Adipocyte (in vitro differentiated cells): ENCODE results near the gene FRMD4A.
A peak's percentile ranks its signal among the peaks of the same experiment; 100 is the strongest.
"Not testable (repeated sequence)": the region's sequence is repeated elsewhere in the genome, so short reads cannot be mapped to it uniquely, and the experiment has no call there.

Experiments used
- DNase-seq: peaks from one replicate; pipeline ENCODE4 v3.0.0-alpha.2; 2015; ENCODE audit warnings: low read depth
- H3K27me3 ChIP-seq: replicated peaks from 2 replicates; pipeline ENCODE4 v1.7.0; 2013; ENCODE audit warnings: mild to moderate bottlenecking, low read length, moderate library complexity; ENCODE audit not compliant: control insufficient read depth, insufficient read depth
- H3K36me3 ChIP-seq: 2 replicates; pipeline ENCODE4 v1.7.0; 2013; ENCODE audit warnings: low read length, mild to moderate bottlenecking, moderate library complexity; ENCODE audit not compliant: control insufficient read depth, insufficient read depth, severe bottlenecking
- H3K4me1 ChIP-seq: 2 replicates; pipeline ENCODE4 v1.7.0; 2013; ENCODE audit warnings: mild to moderate bottlenecking, low read length, moderate library complexity; ENCODE audit not compliant: control insufficient read depth, insufficient read depth
- H3K4me3 ChIP-seq: 2 replicates; pipeline ENCODE4 v1.7.0; 2013; ENCODE audit warnings: mild to moderate bottlenecking, low read length, moderate library complexity
- H3K9ac ChIP-seq: 2 replicates; pipeline ENCODE4 v1.7.0; 2013; ENCODE audit warnings: mild to moderate bottlenecking, low read length, moderate library complexity
- H3K9me3 ChIP-seq: 2 replicates; pipeline ENCODE4 v1.7.0; 2013; ENCODE audit warnings: mild to moderate bottlenecking, low read length, moderate library complexity; ENCODE audit not compliant: control insufficient read depth

The FRMD4A gene

DNA sequence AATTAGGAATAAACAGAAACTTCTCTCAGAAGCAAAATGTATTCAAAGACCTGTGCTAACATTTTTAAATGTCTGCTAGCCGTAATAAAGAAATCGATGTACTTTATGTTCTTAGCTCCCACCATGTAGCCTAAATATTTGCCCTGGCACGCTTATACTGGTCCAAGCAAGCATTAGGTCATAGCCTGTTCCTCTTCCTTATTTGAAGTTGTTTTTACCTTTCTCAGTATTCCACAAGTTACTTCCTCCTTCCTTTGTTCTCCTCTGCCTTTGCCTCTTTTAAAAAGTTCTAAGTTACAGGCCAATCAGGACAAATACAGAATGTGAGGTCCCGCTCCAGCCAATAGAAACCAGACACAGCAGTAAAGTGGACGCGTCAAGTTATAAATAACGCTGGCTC is 288.7 kb downstream of the FRMD4A start:
- not testable (repeated sequence) for H3K9ac ChIP-seq, H3K9me3 ChIP-seq, H3K36me3 ChIP-seq, DNase-seq, H3K4me3 ChIP-seq, H3K27me3 ChIP-seq
- H3K4me1 ChIP-seq = peaks cover 21% of the 10 kb centered on the region

DNA sequence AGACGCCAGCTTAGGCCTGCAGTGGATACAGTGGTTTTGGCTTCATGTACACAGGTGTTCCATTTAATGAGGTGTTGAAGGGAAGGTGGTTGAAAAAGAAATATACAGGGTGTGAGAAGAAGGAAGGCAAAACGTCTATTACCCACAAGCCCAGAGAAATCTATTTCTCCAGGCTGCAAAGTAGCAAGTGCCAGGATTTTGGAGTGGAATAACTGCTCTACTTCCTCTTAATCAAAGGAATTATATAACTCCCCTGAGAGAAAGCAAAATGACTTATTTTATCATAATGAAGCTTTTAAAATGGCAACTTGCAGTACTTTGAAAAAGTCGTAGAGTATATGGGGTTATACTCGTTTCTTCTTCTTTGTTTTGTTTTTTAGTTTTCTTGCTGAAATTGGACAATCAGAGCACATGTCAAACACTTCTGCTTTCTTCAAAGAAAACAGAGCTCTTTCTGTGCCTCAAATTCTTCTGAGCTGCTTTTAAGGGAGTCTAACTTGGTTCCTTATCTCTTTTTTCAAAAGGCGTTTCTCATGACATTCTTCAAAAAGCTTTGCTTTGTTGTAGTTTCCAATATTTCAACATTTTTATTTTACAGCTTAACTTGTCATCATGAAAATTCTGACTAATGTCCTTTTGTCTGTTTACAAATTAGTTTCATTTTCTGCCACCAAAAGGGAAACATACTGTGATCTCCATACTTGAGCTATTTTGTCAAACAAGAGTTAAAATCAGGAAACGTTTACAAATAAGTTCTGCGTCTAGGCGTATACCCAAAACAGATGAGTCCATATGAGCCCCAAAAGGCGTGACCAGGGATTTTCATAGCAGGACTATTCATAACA is 289.7 kb downstream of the FRMD4A start:
- Histone ChIP-seq H3K9ac (peak overlapping the region; percentile 69), H3K36me3 (no peaks in the 10 kb centered on the region), H3K4me3 (peak overlapping the region; percentile 52), H3K9me3 (no peaks in the 10 kb centered on the region), H3K4me1 (peaks cover 21% of the 10 kb centered on the region), H3K27me3 (no peaks in the 10 kb centered on the region)
- no peak for DNase-seq

- DNase-seq = peak; percentile 90
- Histone ChIP-seq H3K27me3 (no peaks in the 10 kb centered on the region), H3K36me3 (no peaks in the 10 kb centered on the region), H3K4me1 (peaks cover 21% of the 10 kb centered on the region), H3K4me3 (peak overlapping the region; percentile 52), H3K9ac (peak overlapping the region; percentile 69), H3K9me3 (no peaks in the 10 kb centered on the region)
Measured at GRCh38 chr10:14039968-14040668, 290.6 kb downstream of the FRMD4A start.

GRCh38 chr10:14036233-14036632 is 294.5 kb downstream of the FRMD4A start:
- Histone ChIP-seq H3K4me3 (no peak overlapping the region), H3K9ac (no peak overlapping the region), H3K36me3 (no peaks in the 10 kb centered on the region), H3K27me3 (no peaks in the 10 kb centered on the region), H3K4me1 (peaks cover 15% of the 10 kb centered on the region), H3K9me3 (no peaks in the 10 kb centered on the region)
- DNase-seq = no peak

DNA sequence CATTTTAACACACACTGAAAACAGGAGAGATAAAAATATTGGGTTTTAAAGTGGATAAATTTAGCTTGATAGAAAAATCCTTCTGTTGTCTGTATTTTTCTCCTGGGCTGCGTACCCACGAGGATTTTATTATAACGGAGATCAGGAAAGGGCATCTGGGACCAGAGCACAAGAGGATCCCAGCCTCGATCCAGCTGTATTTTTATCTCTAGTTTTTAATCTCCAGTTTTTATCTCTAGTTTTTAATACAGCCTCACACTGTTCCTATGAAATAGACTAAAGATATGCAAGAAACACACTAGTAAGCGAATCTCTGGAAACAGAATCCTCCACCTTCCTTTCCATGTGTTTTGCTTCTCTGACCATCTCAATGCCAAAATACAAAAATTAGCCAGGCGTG is 295.2 kb downstream of the FRMD4A start:
- H3K36me3 ChIP-seq = no peaks in the 10 kb centered on the region
- no peak for DNase-seq
- H3K9ac ChIP-seq = no peak overlapping the region
- no peak overlapping the region for H3K4me3 ChIP-seq
- H3K4me1 ChIP-seq = peaks cover 8% of the 10 kb centered on the region
- H3K27me3 ChIP-seq = no peaks in the 10 kb centered on the region
- H3K9me3 ChIP-seq = no peaks in the 10 kb centered on the region

- no peaks in the 10 kb centered on the region for H3K36me3 ChIP-seq
- H3K27me3 ChIP-seq = no peaks in the 10 kb centered on the region
- no peak for DNase-seq
- no peaks in the 10 kb centered on the region for H3K9me3 ChIP-seq
- H3K4me3 ChIP-seq = no peak overlapping the region
- no peaks in the 10 kb centered on the region for H3K4me1 ChIP-seq
- H3K9ac ChIP-seq = no peak overlapping the region
Measured at GRCh38 chr10:14032406-14032998, 298.2 kb downstream of the FRMD4A start.

DNA sequence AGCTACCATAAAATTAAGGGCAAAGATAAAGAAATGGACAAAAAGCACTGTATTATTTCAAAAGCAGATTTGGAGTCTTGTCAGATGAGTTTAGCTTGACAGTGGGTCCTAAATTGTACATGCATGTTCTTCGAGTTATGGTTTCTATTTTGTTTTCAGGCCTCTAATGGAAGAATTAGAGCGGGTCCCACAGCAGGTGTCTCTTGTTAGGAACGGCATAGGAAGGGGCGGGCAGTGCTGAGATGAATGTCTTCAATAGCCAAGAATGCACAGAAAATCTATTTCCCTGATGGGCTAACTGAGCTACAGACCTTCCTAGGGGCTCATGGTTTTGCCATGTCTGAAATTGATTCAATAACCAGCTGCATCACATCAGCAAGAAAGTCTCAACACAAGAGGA is 304.4 kb downstream of the FRMD4A start:
- Histone ChIP-seq H3K36me3 (no peaks in the 10 kb centered on the region), H3K4me1 (no peaks in the 10 kb centered on the region), H3K9ac (no peak overlapping the region), H3K9me3 (no peaks in the 10 kb centered on the region), H3K27me3 (peaks cover 16% of the 10 kb centered on the region), H3K4me3 (no peak overlapping the region)
- DNase-seq = no peak

- Histone ChIP-seq H3K27me3 (peaks cover 16% of the 10 kb centered on the region), H3K4me3 (no peak overlapping the region), H3K9me3 (no peaks in the 10 kb centered on the region)
Measured at GRCh38 chr10:14025283-14026189, 305.2 kb downstream of the FRMD4A start.

DNA sequence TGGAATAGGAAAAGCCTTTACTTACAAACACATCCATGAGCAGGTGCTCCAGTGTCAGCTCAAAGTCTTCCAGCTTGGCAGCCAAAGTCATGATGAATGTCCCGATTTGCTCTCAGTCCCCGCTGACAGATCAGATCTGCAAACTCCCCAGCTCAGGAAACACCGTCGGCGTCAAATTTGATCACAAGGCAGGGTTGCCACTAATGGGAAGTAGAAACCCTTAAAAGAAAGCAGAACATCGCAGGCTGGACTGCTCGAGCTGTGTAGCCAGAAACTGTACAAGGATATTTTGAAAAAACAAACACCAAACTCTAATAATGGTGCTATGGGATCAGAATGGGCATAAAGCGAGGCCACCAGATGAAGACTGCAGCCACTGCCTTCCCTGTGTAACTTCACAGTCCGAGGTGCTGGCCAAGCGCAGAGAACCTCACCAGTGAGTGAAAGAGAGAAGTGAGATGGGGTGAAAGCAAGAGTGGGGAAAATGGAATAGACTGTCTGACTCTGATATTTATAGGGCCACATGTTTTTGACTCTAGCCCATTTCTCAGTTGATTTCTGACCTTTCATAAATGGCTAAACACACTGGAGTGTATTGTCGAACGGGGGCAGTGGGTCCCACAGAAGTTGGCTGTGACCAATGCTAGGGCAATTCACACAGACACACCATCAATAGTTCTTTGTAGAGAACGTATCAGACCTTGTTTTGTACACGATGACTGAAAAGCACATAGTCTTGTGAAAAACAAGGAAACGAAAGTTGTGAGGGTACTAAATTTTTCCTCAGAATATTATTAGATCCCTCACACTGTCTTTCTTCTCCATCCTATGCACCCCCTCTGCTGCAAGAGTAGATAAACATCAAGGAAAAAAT is 306.2 kb downstream of the FRMD4A start:
- Histone ChIP-seq H3K4me3 (no peak overlapping the region), H3K4me1 (no peaks in the 10 kb centered on the region), H3K9me3 (no peaks in the 10 kb centered on the region), H3K27me3 (peaks cover 16% of the 10 kb centered on the region), H3K9ac (no peak overlapping the region), H3K36me3 (no peaks in the 10 kb centered on the region)
- DNase-seq = no peak

More at GRCh38 chr10:14025283-14026189, 305.2 kb downstream of the FRMD4A start:
- no peak for DNase-seq
- H3K9ac ChIP-seq = no peak overlapping the region
- H3K36me3 ChIP-seq = no peaks in the 10 kb centered on the region
- no peaks in the 10 kb centered on the region for H3K4me1 ChIP-seq

- Histone ChIP-seq H3K9me3 (no peaks in the 10 kb centered on the region), H3K36me3 (no peaks in the 10 kb centered on the region), H3K4me1 (no peaks in the 10 kb centered on the region), H3K4me3 (no peak overlapping the region), H3K9ac (no peak overlapping the region), H3K27me3 (peaks cover 16% of the 10 kb centered on the region)
- peak; percentile 35 for DNase-seq
Measured at GRCh38 chr10:14023673-14024328, 306.9 kb downstream of the FRMD4A start.
